NOMO-1 (cell line): Measurements from ENCODE around the gene RELCH.

Experiments
- DNase-seq, 2 experiments: peaks; one replicate each; lab custom pipeline; 2025; ENCODE audit not compliant: unreplicated experiment in 2 of 2; lab: John Stamatoyannopoulos, UW

RELCH gene

GRCh38 chr18:62336618-62337017 lies 149.6 kb downstream of the RELCH start:
- DNase-seq = no peak

GRCh38 chr18:62337336-62337735 lies 150.3 kb downstream of the RELCH start:
- no peak for DNase-seq

GRCh38 chr18:62338446-62339105 lies 151.5 kb downstream of the RELCH start:
- DNase-seq = no peak

GRCh38 chr18:62339106-62339988 lies 152.3 kb downstream of the RELCH start:
- peak; percentile 28 to 77 for DNase-seq

GRCh38 chr18:62340996-62341395 lies 153.9 kb downstream of the RELCH start:
- DNase-seq = no peak

- DNase-seq = no peak
Observed at GRCh38 chr18:62341473-62341872, 154.4 kb downstream of the RELCH start.

- DNase-seq = no peak
Observed at GRCh38 chr18:62342884-62343283, 155.8 kb downstream of the RELCH start.

GRCh38 chr18:62343316-62343715 lies 156.3 kb downstream of the RELCH start:
- DNase-seq = no peak

- no peak for DNase-seq
Observed at GRCh38 chr18:62345909-62346308, 158.9 kb downstream of the RELCH start.

- DNase-seq = no peak
Observed at GRCh38 chr18:62346333-62347088, 159.5 kb downstream of the RELCH start.

GRCh38 chr18:62347089-62347506 lies 160.0 kb downstream of the RELCH start:
- no peak for DNase-seq

- no peak for DNase-seq
Observed at GRCh38 chr18:62348474-62348873, 161.4 kb downstream of the RELCH start.

GRCh38 chr18:62353170-62353569 lies 166.1 kb downstream of the RELCH start:
- DNase-seq = no peak

- DNase-seq = no peak
Observed at GRCh38 chr18:62354151-62354550, 167.1 kb downstream of the RELCH start.

- peak in 1 of 2 experiments; percentile 46 for DNase-seq
Observed at GRCh38 chr18:62357079-62357719, 170.1 kb downstream of the RELCH start.
